ENCODE data around the gene ANKRD44.

- TF ChIP-seq ATF3 (IDR thresholded peaks at IDR 0.05; ENCODE audit: insufficient read depth, low read depth, low read length) (no peak), CTCF (IDR thresholded peaks at IDR 0.05; ENCODE audit: control extremely low read depth in 1 of 3, insufficient read depth in 1 of 3, low read depth in 1 of 3, low read length in 3 of 3) (no peak), GABPA (IDR thresholded peaks at IDR 0.05; ENCODE audit: borderline replicate concordance, insufficient read depth, low read length) (no peak), SP1 (IDR thresholded peaks at IDR 0.05; ENCODE audit: low read depth, low read length) (no peak), POLR2A (IDR thresholded peaks at IDR 0.05; ENCODE audit: control extremely low read depth in 1 of 2, low read depth in 2 of 2, low read length in 2 of 2) (no peak), SP2 (IDR thresholded peaks at IDR 0.05; ENCODE audit: low read length) (no peak), RAD21 (IDR thresholded peaks at IDR 0.05 in 1 of 2, conservative IDR thresholded peaks at IDR 0.05 in 1 of 2; ENCODE audit: low read depth in 2 of 2, low read length in 2 of 2) (no peak), ATF2 (IDR thresholded peaks at IDR 0.05; ENCODE audit: low read length) (no peak), JUN (IDR thresholded peaks at IDR 0.05; ENCODE audit: low read depth, low read length) (no peak), SRF (IDR thresholded peaks at IDR 0.05; ENCODE audit: low read depth, low read length) (no peak), SUZ12 (IDR thresholded peaks at IDR 0.05; ENCODE audit: low read length) (no peak)
Observed at GRCh38 chr2:196941398-196942078, 369.0 kb downstream of the ANKRD44 start.

All from H1 (cell line).